Stimulated activated CD8-positive, alpha-beta memory T cell treated with anti-CD3 and anti-CD28 coated beads, Interleukin-4, amount 100 ng/mL, for 4 hours (primary cell): Measurements from ENCODE around the gene ANO3.

Experiments used
- DNase-seq, 2 donors: peaks; one replicate each; pipeline ENCODE4 v3.0.0-alpha.2; 2020; ENCODE audit warnings: low read depth in 2 of 2, low spot score in 1 of 2

ANO3 gene

GRCh38 chr11:26703411-26704191, 371.7 kb downstream of the ANO3 start:
- no peak for DNase-seq

GRCh38 chr11:26704249-26704648, 372.3 kb downstream of the ANO3 start:
- DNase-seq: no peak

- DNase-seq: no peak
These were observed 374.3 kb downstream of the ANO3 start for GRCh38 chr11:26706181-26706580.

- DNase-seq: no peak
These were observed 377.0 kb downstream of the ANO3 start for GRCh38 chr11:26708736-26709456.

- DNase-seq: no peak
These were observed 378.6 kb downstream of the ANO3 start for GRCh38 chr11:26710489-26710888.

- DNase-seq: no peak
These were observed 380.6 kb downstream of the ANO3 start for GRCh38 chr11:26712497-26712896.
